HT1080 (cell line): ENCODE measurements around the gene TMEM120B. TPM values are rescaled to one million over a fixed set of nuclear protein-coding genes. Genes with fewer than 3 reads are reported as not detected.
"Not testable (repeated sequence)": the region's sequence is repeated elsewhere in the genome, so short reads cannot be mapped to it uniquely, and the experiment has no call there.

Source experiments
- DNase-seq: peaks from one replicate; pipeline ENCODE4 v3.0.0-alpha.2; 2015; ENCODE audit warnings: low read depth
- total RNA-seq: library from RNA; depleted of rRNA; stranded (reverse); fragments of >200 nt; shearing (Covaris generic); gene quantifications from 2 replicates; pipeline ENCODE4 v1.2.3, GENCODE V29; 2014

The TMEM120B gene
- total RNA-seq, 1 experiment from 2014 or later = 12.0 TPM

DNA sequence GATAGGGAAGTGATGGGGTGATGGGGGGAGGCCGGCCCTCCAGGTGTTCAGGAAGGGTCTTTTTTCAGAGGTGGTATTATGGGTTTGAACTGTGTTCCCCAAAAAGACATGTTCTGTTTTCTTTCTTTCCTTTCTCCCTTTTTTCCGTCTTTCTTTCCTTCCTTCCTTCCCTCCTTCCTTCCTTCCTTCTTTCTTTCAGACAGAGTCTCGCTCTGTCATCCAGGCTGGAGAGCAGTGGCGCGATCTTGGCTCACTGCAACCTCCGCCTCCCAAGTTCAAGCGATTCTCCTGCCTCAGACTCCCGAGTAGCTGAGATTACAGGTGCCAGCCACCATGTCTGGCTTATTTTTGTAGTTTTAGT lies 3.5 kb upstream of the TMEM120B start:
- not testable (repeated sequence) for DNase-seq

DNA sequence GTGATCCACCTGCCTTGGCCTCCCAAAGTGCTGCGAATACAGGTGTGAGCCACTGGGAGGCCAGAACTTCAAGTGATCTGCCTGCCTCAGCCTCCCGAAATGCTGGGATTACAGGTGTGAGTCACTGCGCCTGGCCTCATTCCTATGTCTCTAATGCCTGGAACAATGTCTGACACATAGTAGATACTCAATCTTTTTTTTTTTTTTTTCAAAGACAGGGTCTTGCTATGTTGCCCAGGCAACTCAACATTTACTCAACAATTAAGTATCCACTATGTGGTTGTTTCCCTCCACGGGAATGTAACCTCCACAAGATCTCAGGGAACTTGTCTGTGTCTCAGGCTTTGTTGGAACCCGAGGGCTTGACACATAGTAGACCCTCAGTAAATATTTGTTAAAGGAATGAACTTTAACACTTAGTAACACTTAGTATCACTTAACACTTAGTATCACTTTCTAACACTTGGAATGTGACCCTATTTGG lies 3.0 kb upstream of the TMEM120B start:
- peak; percentile 84 for DNase-seq

DNA sequence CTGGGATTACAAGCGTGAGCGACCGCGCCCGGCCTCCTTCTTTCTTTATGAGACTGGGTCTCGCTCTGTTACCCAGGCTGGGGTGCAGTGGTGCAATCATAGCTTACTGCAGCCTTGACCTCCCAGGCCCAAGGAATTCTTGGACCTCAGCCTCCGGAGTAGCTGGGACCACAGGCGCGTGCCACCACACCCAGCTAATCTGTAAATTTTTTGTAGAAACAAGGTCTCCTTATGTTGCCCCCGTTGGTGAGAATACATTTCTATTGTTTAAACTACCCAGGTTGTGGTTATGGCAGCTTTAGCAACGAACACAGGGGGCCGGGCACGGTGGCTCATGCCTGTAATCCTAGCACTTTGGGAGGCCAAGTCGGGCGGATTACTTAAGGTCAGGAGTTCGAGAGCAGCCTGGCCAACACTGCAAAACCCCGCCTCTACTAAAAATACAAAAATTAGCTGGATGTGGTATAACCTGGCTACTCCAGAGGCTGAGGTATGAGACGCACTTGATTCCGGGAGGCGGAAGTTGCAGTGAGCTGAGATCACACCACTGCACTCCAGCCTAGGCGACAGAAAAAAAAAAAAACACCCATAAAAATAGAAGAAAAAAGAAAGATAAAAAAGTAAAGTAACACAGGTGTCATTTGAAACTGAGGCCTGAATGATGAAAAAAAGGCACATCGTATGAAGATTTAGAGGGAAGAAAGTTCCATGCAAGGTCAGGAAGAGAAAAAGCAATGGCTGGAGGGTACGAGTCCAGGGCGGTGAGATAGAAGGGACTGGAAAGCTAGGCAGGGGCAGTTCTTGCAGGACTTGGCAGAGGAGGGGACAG lies 977 bp upstream of the TMEM120B start:
- peak; percentile 56 for DNase-seq

DNA sequence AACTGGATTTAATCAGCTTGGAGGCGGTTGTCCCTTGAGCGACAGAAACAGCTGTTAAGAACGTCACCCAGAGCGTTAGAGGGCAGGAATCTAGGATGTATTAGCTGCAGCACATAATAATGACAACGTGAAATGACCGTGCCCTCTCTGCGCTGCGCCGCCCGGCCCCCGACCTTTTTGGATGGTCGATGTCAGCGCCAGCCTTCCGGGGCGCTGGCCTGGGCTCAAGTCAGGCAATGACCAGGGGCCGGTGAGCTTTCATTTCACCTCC lies 427 bp upstream of the TMEM120B start:
- no peak for DNase-seq

DNA sequence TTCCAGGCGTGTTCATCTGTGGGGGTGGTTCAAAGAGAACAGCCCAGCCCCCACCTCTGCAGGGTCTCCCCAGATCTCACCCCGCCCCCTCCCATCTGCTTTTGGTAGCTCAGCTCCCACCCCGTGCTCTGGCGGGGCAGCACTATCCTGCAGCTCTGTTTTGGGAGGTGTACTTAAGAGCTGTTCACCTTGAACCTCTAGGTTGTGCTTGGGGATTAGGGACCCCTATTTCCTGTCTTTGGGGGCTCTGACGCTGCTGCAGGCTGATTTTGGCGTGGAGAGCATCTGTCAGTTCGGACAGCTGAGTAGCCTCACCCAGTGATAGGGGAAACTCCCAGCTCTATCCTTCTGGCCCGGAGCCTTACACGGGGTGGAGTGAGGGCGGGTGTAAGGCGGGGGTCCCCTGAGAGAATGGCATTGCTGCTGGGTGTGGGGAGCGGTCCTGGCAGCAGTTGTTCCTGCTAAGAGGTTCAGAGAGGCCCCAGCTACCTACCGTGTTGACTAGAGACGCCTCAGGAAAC lies 765 bp downstream of the TMEM120B start:
- no peak for DNase-seq

DNA sequence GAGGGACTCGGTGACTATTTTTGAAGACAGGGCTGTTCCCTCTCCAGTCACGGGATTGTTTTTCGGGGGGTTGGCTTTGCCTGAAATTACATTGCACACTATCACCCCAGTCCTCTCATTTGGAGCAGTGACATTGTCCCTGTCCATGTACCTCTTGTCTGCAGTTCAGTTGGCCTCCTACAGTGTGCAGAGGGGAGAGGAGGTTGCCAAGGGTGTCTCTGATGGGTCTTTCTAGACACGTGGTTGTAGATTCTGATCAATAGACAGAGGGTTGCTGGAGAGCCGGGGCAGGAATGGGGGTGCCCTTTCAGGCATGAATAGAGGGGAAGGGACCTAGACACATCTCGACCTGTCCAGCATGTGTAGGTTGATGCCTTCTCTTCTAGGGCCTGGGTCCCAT lies 1.2 kb downstream of the TMEM120B start:
- no peak for DNase-seq

DNA sequence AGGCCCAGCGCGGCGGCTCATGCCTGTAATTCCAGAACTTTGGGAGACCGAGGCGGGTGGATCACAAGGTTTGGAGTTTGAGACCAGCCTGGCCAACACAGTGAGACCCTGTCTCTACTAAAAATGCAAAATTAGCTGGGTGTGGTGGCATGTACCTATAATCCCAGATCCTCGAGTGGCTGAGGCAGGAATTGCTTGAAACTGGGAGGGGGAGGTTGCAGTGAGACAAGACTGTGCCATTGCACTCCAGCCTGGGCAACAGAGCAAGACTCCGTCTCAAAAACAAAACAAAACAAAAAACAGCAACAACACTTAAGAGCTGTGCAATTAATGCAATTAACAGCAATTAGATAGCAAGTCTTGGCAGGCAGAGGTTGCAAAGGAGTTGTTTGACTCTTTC lies 2.5 kb downstream of the TMEM120B start:
- DNase-seq = not testable (repeated sequence)

DNA sequence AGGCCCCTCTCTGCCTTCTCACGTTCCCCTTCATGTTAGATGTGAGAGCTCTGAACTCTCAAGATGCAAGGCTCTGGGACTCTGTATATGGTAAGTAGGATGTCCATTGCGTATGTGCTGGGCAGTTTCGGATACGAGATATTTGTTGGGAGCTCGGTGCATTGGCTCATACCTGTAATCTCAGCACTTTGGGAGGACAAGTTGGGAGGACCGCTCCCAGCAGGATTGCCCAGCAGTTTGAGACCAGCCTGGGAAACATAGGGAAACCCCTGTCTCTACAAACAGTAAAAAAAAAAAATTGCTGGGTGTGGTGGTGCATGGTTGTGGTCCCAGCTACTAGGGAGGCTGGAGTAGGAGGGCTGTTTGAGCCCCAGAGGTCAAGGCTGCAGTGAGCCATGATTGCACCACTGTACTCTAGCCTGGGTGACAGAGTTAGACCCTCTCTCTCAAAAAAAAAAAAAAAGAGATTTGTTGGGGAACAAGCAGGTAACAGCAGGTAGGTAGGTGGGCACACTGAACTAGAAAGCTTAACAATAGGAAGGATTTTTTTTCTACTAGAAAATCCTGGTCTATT lies 3.4 kb downstream of the TMEM120B start:
- DNase-seq = no peak

DNA sequence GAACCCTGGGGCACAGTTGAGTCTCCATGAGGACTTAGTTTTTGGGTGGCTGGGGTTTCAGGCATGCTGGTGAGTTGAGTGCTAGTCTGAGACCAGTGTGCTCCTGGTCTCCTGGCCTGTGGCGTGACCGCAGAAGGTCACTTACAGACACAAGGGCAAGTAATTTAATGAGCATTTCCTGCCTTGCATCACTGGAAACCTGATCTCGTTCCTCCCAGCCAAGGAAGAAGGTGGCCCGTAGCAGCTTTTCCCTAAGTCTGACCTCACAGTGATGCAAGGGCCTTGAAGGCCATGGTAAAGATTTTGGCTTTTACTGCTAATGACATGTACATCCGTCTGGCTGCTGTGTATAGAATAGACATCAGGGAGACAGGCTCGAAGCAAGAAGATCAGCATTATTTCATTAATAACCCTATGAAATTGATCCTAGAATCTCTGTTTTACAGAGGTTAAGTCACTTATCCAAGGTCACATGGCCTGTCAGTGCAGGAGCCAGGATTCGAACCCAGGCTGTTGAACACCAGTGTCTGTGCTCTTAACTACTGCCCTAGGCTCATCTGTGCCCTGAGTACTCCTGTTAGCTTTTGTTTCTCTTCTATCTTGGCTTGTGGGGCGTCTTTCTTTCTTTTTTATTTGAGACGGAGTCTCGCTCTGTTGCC lies 4.6 kb downstream of the TMEM120B start:
- DNase-seq = peak; percentile 95

DNA sequence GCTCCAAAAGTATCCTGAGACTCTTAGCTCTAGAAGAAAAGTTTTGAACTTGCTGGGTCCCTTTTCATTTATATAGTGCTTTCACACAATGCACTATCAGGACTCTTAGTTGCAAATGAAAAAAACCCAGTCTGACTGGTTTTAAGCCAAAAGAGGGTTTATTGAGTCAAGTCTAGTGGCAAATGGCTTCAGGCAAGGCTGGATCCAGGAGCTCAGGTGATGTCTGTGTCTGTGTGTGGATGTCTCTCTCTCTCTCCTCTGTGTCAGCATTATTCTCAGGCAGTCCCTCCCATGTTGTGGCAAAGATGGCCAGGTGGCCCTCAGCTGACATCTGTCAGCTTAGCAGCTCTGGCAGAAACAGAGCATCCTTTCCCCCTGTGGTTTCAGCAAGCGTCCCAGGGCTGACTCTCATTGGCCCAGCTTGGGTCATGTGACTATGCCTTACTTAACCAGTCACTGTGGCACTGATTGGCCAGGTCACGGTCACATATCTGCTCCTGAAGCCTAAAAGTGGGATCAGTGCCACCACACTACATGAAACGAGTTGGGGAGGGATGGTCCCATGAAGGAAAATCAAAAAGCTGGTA lies 6.2 kb downstream of the TMEM120B start:
- no peak for DNase-seq

DNA sequence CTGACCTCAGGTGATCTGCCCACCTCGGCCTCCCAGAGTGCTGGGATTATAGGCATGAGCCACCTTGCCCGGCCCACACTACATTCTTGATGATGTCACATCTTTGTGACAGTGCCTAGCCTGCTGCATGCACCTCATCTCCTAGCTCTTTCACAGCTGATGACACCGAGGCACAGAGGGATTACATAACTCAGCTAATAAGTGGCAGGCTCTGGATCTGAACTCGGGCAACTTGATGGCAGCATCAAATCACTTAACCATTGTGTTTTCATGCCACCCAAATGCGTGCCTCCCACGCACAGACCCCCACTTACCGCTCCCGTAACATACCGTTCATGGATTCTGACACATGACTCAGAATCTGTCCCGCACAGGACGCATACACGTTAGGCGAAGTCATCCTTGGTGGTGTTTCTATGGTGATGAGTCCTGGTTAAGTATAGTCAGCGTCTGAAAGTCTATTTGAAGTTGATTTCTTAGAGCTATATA lies 7.4 kb downstream of the TMEM120B start:
- DNase-seq = peak; percentile 77

DNA sequence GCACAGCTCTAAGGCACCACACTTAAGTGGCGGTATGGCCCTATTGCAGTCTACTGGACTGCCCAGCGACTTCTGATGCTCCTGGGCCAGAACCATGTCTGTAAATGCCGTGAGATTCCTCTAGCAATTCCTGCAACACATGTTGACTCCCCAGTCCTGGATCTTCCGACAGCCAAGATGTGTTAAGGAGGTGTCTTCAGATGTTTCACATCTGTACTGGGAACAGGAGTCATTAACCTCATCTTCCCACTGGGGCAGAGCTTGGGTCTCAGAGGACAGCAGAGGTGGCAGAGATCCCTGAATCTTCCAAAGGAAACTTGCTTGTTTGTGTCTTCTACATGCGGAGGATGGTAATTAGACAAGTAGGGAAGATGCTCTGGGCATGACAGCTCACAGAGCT lies 8.2 kb downstream of the TMEM120B start:
- DNase-seq = no peak

DNA sequence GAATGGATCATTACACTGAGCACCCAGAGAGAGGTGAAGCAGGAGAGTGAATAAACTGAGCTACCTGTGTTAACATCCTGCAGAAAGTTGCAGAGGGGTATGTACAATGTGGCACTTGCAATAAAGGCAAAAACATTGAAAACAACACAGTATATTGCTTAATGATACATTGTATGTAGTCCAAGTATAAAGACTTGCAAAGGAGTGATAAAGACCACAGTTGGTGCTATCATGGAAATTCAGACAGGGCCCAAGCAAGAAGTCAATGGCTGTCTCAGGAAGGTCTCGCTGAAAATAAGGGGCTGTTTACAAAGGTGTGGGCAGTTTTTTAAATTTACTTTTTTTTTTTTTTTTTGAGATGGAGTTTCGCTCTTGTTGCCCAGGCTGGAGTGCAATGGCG lies 10.0 kb downstream of the TMEM120B start:
- DNase-seq = no peak

DNA sequence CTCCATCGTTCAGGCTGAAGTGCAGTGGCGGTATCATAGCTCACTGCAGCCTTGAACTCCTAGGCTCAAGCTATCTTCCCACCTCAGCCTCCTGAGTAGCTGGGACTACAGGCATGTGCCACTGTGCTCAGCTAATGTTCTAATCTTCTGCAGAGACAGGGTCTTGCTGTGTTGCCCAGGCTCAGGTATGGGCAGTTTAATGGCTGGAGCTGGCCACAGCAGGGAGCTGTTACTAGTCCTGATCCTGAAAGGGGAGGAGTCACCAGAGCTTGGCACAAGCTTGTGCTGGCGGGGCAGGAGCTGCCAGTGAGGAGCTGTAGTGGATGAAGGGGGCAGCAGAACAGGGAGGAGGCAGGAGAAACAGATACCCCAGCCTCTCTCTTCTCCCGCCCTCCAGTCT lies 10.6 kb downstream of the TMEM120B start:
- DNase-seq = no peak

DNA sequence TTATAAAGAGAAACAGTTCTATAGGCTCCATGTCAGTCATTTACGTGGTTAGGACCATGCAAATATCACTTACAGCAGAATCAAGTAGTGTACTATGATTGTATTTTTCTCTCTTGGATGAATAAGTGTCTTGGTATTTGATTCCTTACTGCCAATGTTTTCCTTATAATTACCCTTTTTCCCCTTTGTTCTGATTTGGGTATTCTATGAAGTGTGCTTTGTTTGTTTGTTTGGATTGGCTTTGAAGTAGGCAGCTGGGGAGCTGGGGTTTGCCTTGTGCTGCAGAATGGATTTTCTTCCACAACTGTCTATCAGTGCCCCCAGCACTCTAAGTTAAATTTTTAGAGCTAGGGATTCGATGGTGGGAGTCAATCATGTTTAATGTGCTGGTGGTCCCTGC lies 12.4 kb downstream of the TMEM120B start:
- DNase-seq = no peak

DNA sequence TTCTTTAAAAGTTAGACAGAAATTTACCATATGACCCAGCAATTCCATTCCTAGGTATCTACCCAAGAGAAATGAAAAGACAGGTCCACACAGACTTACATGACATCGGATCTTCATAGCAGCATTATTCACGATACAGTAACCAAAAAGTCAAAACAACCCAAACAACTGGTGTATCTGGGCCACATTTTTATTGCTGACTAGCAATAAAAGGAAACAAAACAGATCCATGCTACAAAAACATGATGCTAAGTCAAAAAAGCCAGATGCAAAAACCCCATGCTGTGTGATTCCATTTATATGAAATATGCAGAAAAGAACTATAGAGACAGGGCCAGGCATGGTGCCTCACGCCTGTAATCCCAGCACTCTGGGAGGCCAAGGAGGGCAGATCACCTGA lies 12.9 kb downstream of the TMEM120B start:
- DNase-seq = no peak

DNA sequence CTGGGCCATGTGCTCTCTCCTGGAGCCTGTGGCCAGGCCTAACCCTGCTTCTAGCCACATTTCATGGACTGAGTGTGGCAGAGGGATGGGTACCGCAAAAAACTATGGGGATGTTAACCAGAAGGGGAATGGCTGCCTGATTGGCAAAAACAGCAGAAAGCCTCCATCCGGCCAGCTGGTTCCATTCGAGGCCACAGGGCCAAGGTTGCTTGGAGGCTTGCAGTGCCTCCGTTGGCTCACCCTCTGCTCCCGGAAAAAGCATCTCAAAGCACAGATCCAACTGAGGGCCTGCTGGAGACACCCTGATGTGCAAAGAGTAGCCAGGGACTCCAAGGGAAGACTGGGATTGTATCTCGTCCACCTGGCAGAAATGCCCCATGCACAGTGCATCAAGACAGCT lies 16.5 kb downstream of the TMEM120B start:
- DNase-seq = no peak

DNA sequence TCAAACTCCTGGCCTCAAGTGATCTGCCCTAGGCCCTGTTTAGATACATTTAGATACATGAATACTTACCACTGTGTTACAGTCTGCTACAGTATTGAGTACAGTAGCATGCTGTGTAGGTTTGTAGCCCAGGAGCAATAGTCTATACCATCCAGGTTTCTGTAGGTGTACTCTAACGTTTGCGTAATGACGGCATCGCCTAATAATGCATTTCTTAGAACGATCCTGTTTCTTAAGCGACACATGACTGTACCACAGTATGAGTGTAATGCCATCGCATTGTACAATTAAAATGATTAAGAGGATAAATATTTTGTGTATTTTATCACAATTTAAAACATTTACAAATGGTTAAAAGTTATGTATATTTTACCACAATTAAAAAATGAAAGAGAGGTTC lies 18.9 kb downstream of the TMEM120B start:
- no peak for DNase-seq

DNA sequence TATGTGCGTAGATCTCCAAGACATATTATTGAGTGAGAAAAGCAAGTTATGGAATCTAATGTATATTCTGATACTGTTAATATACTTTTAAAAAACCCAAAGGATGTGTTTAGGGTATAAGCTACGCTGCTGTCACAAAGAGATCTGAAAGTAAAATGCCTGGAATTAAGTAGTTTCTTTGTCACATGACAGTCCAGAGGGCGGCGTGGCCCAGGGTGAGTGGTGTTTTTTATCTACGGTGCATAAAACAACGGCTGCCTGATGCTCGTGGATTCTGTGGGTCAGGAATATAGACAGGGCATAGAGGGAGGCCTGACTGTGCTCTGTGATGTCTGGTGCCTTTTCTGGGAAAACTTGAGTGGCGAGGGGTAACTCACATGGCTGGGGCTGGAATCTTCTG lies 21.3 kb downstream of the TMEM120B start:
- no peak for DNase-seq

DNA sequence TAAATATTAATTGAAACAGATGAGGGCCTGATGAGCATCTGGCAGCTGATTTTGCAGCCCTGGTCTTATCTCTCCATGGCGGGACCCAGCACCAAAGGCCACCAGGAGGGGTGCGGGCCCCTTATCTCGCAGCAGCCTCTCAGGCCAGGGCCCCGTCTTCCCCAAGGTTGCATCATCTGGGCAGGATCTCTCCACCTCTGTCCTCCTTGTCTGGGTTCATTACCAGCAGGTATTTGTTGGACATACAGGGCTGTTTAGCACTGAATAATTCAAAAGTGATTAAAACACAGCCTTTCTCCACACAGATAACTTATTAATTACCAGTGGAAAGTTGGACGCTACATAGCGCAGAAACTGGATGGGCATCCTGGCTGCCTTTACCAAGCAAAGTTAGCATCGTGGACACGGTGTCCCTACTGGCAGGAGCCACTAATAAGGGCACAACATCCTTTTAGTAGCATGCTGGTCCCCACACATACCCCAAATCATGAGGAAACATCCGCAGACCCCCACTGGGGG lies 25.8 kb downstream of the TMEM120B start:
- DNase-seq = no peak

DNA sequence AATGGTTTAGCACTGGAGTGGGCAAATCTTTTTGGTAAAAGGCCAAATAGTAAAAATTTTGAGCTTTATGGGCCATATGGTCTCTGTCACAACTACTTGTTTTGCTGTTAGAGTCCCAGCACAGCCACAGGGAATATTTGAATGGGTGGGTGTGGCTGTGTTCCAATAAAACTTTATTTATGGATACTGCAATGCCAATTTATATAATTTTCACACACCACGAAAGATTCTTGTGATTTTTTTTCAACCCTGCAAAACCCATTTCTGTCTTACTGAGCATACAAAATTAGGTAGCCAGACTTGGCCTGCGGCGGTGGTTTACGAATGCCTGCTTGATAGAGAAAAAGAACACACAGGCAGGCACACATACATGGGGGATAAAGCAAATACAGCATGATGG lies 28.3 kb downstream of the TMEM120B start:
- DNase-seq = no peak

DNA sequence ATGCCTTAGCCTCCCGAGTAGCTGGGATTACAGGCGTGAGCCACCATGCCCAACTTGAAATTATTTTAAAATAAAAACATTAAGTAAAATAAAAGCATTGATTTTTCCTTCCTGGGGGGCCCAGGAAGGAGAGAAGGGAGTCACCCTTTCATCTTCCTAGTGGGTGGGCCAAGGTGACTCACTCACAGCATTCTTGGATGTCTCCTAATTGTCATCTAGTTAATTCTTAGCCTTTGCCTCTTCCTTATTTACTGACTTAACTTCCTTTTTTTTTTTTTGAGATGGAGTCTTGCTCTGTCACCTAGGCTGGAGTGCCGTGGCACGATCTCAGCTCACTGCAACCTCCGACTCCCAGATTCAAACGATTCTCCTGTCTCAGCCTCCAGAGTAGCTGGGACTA lies 29.2 kb downstream of the TMEM120B start:
- no peak for DNase-seq
